Measurements from ENCODE around the gene COL11A2.

DNA sequence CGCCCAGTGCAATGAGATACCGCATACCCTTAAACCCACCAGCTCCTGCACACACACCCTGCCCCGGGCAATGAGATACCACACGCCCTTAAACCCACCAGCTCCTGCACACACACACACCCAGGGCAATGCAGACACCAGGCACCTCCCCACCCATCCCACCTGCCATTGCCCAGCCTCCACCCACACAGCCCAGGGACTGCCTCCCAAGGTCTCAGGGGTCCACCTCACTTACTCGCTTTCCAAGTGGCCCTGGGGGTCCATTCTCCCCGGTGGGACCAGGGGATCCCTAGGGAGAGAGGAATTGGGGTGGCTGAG lies 24.0 kb downstream of the COL11A2 start:
- TF ChIP-seq, protein P1, sequence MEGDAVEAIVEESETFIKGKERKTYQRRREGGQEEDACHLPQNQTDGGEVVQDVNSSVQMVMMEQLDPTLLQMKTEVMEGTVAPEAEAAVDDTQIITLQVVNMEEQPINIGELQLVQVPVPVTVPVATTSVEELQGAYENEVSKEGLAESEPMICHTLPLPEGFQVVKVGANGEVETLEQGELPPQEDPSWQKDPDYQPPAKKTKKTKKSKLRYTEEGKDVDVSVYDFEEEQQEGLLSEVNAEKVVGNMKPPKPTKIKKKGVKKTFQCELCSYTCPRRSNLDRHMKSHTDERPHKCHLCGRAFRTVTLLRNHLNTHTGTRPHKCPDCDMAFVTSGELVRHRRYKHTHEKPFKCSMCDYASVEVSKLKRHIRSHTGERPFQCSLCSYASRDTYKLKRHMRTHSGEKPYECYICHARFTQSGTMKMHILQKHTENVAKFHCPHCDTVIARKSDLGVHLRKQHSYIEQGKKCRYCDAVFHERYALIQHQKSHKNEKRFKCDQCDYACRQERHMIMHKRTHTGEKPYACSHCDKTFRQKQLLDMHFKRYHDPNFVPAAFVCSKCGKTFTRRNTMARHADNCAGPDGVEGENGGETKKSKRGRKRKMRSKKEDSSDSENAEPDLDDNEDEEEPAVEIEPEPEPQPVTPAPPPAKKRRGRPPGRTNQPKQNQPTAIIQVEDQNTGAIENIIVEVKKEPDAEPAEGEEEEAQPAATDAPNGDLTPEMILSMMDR (IDR thresholded peaks at IDR 0.05): no peak
- TF ChIP-seq POLR2A (IDR thresholded peaks at IDR 0.05): no peak

Measured in lower leg skin (tissue), 3 donors.